T-cell (primary cell): ENCODE results near the gene FRMD1. TPM values are rescaled to one million over a fixed set of nuclear protein-coding genes. Genes with fewer than 3 reads are reported as not detected.

Source experiments
- ATAC-seq, 4 experiments: fragments of 200-7000 bp in 3 of 4; fragments of 150-1000 bp in 1 of 4; cut with Tn5 transposase; replicated peaks in 1 of 4; 1 replicate in 3 of 4; 2 replicates in 1 of 4; pipeline ENCODE4 v1.10.0; 2021; ENCODE audit warnings: moderate library complexity in 3 of 4, mild to moderate bottlenecking in 2 of 4, moderate number of reproducible peaks in 1 of 4
- CTCF ChIA-PET, 2 donors: fragments of 300-600 bp; sonication (Branson Sonifier 250); formaldehyde crosslinking; loops; one replicate each; lab custom pipeline; 2022; ENCODE audit warnings: antibody characterized with exemption in 2 of 2; lab: Charles Lee
- POLR2A ChIA-PET, 2 donors: fragments of 300-600 bp; sonication (Branson Sonifier 250); formaldehyde crosslinking; loops; one replicate each; lab custom pipeline; 2022; ENCODE audit warnings: antibody characterized with exemption in 2 of 2; lab: Charles Lee
- DNase-seq, 35 experiments: peaks; one replicate each; pipeline versions ENCODE4 v3.0.0 to v3.0.0-alpha.2; 2013 to 2023
- H3K27ac ChIP-seq: one replicate; pipeline ENCODE4 v1.5.1; 2013; ENCODE audit warnings: low read length
- H3K27me3 ChIP-seq, 2 experiments: replicated peaks in 1 of 2; 1 replicate in 1 of 2; 2 replicates in 1 of 2; pipeline versions ENCODE4 v1.6.1 to v1.7.0; 2013; ENCODE audit warnings: low read length in 1 of 2, mixed read lengths in 1 of 2; ENCODE audit not compliant: control insufficient read depth in 2 of 2, insufficient read depth in 2 of 2; ENCODE audit errors: extremely low read depth in 1 of 2
- H3K36me3 ChIP-seq, 2 donors: 1 replicate in 1 of 2; 2 replicates in 1 of 2; pipeline versions ENCODE4 v1.6.1 to v1.7.0; 2013; ENCODE audit warnings: low read length in 1 of 2; ENCODE audit not compliant: control insufficient read depth in 2 of 2, insufficient read depth in 1 of 2; ENCODE audit errors: extremely low read depth in 1 of 2
- H3K4me1 ChIP-seq, 2 experiments: 1 replicate in 1 of 2; 2 replicates in 1 of 2; pipeline versions ENCODE4 v1.6.1 to v1.7.0; 2013; ENCODE audit warnings: low read length in 2 of 2, mixed read lengths in 1 of 2; ENCODE audit not compliant: insufficient read depth in 2 of 2, control insufficient read depth in 1 of 2; ENCODE audit errors: extremely low read depth in 1 of 2
- H3K4me3 ChIP-seq, 2 donors: 1 replicate in 1 of 2; 2 replicates in 1 of 2; pipeline versions ENCODE4 v1.5.1 to v1.7.0; 2013; ENCODE audit warnings: mild to moderate bottlenecking in 2 of 2, low read length in 1 of 2, moderate library complexity in 1 of 2; ENCODE audit not compliant: control insufficient read depth in 1 of 2; ENCODE audit errors: extremely low read depth in 1 of 2
- H3K9me3 ChIP-seq: 2 replicates; pipeline ENCODE4 v1.7.0; 2013
- H3K27ac Mint-ChIP-seq, 2 donors: one replicate each; pipeline ENCODE4 v1.8.0; 2020 to 2021; ENCODE audit warnings: mild to moderate bottlenecking in 2 of 2, mixed read lengths in 2 of 2
- H3K27me3 Mint-ChIP-seq, 2 donors: one replicate each; pipeline ENCODE4 v1.8.0; 2021 to 2022; ENCODE audit warnings: mixed read lengths in 2 of 2
- H3K36me3 Mint-ChIP-seq: one replicate; pipeline ENCODE4 v1.8.0; 2021; ENCODE audit warnings: mixed read lengths
- H3K4me1 Mint-ChIP-seq, 3 donors: one replicate each; pipeline ENCODE4 v1.8.0; 2020 to 2022; ENCODE audit warnings: mixed read lengths in 3 of 3, mild to moderate bottlenecking in 1 of 3
- H3K4me3 Mint-ChIP-seq, 3 donors: one replicate each; pipeline ENCODE4 v1.8.0; 2020 to 2022; ENCODE audit warnings: mild to moderate bottlenecking in 3 of 3, mixed read lengths in 3 of 3, moderate library complexity in 3 of 3
- H3K9me3 Mint-ChIP-seq, 3 donors: one replicate each; pipeline ENCODE4 v1.8.0; 2020 to 2022; ENCODE audit warnings: mixed read lengths in 3 of 3
- WGBS: methylation state at CpG from one replicate; pipeline ENCODE4 v1.1.5; 2013; ENCODE audit warnings: missing lambda C conversion rate; ENCODE audit not compliant: insufficient coverage; 5-methylcytosine and 5-hydroxymethylcytosine counted together
- total RNA-seq, 35 experiments: library from RNA in 6 of 35; stranded (reverse) in 6 of 35; fragments of 120-200 nt in 1 of 35; gene quantifications; one replicate each; pipeline versions ENCODE4 v1.2.1 to v1.2.4 and lab custom pipeline; 2013 to 2026

The FRMD1 gene
- total RNA-seq, 5 donors from 2014 or later (not counting 1 experiment from before 2014, with no cell fraction given), result not detected

DNA sequence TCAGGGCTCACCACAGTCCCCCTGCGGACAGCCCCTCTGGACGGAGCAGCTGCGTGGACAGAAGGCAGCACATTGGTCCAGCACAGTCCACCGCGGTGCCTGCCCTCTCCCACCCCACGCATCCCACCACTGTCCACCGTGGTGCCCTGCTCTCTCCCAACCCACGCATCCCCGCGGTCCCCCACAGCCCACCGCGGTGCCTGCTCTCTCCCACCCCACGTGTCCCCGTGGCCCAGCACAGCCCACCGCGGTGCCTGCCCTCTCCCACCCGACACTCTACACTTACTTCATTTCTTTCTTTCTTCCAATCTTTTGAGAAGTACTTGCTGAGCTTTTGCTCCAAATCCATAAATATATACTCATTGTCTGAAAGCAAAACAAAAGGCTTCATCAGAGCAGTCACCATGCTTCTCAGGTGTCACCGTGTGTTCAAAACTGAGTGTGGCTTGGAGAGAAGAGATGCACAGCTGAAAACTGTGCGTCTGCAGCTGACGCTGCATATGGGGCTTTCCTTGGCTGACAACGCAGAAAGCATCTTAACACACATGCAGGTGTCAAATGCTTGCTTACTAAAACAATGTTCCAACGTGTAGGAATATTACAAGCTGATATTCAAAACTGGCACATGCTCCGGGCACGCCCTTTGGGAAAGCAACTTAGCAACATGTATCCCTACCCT is 11.8 kb downstream of the FRMD1 start:
- ChIA-PET CTCF (interaction anchor here in 1 of 2 donors (0.6 kb wide), 1 partner anchor 87 kb away, joined by 3 read pairs; no protein-coding TSS in a partner anchor), POLR2A (no interaction called here)
- Histone ChIP-seq H3K27me3 (peaks cover 0 to 13% of the 10 kb centered on the region in 2 experiments), H3K4me1 (no peaks in the 10 kb centered on the region), H3K36me3 (no peaks in the 10 kb centered on the region), H3K9me3 (no peaks in the 10 kb centered on the region), H3K4me3 (no peak overlapping the region), H3K27ac (no peak overlapping the region)
- ATAC-seq (no peak), DNase-seq (no peak)
- no peaks in the 10 kb centered on the region for H3K36me3 Mint-ChIP-seq
- 91% methylated on average over 20 of the region's 24 CpGs for WGBS
- H3K4me1 Mint-ChIP-seq, result no peaks in the 10 kb centered on the region
- no peak overlapping the region for H3K27ac Mint-ChIP-seq
- H3K27me3 Mint-ChIP-seq, result peaks cover 4 to 7% of the 10 kb centered on the region in 2 donors
- H3K9me3 Mint-ChIP-seq, result no peaks in the 10 kb centered on the region
- H3K4me3 Mint-ChIP-seq, result no peak overlapping the region

DNA sequence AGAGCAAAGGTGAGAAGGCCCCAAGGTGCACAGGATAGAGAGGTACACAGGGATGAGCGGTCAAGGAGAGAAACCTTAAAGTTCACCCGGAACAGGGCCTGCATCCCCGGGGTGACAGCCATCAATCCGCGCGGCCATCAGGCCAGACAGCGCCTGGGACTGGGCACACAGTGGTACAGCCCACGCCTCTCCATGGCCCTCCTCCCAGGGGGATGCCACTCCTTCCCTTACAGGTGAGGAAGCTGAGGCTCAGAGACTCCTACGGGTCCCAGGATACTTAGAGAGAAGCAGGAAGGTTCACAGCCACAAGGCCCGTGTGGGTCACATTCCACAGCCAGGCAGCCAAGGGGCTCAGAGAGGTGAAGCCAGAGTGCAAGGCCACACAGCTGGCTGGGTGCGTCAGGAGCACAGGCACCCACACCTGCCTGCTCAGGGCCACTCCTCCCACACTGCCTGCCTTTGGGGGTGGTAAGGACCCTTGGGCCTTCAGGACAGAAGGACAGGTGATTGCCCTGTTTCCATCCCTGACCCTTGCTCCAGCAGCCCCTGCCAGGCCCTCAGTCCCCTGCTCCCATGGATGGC is 14.7 kb downstream of the FRMD1 start:
- Histone ChIP-seq H3K4me3 (no peak overlapping the region), H3K9me3 (no peaks in the 10 kb centered on the region), H3K27ac (no peak overlapping the region), H3K27me3 (peaks cover 0 to 6% of the 10 kb centered on the region in 2 experiments), H3K4me1 (no peaks in the 10 kb centered on the region), H3K36me3 (no peaks in the 10 kb centered on the region)
- Mint-ChIP-seq H3K27me3 (no peaks in the 10 kb centered on the region), H3K27ac (no peak overlapping the region), H3K4me3 (no peak overlapping the region), H3K4me1 (no peaks in the 10 kb centered on the region), H3K9me3 (no peaks in the 10 kb centered on the region), H3K36me3 (no peaks in the 10 kb centered on the region)
- DNase-seq, result no peak
- 81% methylated on average over 9 of the region's 11 CpGs for WGBS
- ChIA-PET CTCF (no interaction called here), POLR2A (no interaction called here)
- ATAC-seq, result no peak

DNA sequence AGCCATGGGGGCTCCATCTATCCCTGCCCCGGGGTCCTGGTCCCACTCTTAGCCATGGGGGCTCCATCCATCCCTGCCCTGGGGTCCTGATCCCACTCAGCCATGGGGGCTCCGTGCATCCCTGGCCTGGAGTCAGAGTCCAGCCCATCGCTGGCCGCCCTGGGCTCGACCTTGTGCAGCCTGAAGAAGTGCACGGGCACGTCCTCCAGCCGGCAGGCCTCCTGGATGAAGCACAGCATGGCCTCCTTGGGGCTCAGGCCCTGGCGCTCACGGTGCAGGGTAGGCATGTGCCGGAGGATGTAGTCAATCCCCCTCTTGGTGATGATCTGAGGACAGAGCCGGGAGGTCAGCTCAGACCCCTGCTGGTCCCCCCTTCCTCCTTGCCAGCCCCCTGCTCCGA is 15.6 kb downstream of the FRMD1 start:
- DNase-seq, result no peak

DNA sequence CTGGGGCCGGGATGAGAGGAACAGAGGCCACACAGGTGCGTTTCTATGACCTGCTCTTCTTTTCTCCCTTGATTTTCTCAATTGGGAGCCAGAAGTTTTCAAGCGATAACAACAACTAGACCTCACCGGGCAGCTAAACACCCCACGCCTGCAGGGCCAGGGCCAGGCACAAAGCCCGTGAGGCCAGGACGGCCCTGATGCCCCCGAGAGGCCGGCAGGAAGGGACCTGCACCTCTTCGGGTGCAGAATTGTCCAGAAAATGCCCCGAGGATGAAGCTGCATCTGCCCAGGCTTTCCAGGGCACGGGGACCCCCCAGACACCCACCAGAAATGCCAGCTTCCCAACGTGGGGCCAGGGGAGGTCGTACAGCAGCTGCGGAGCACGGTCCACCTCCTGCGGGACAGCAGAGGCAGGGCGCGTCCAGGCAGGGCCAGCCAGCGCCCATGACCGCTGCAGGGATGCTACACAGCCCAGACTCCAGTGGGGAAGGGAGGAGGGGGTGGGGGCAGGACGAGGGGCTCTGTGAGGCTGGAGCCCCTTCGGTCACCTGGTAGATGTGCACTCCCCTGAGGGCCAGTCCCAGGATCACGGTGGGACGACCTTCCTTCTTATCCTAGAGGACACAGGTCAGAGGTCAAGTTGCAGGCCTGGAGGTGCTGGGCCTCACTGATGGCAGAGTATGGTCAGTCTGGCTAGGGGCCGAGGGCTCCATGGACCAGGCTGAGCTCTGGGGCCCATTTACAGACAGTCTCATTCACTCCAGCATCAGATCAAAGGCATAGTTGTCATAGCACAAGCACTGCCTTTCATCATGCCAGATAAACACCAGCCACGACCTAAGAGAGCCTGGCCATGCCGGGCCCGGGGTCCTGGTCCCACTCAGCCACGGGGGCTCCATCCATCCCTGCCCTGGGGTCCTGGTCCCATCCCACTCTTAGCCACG is 16.4 kb downstream of the FRMD1 start:
- no peaks in the 10 kb centered on the region for H3K36me3 Mint-ChIP-seq
- no peaks in the 10 kb centered on the region for H3K27me3 Mint-ChIP-seq
- H3K4me1 Mint-ChIP-seq, result no peaks in the 10 kb centered on the region
- no peak for DNase-seq
- no peaks in the 10 kb centered on the region for H3K4me1 ChIP-seq
- H3K27me3 ChIP-seq, result peaks cover 0 to 2% of the 10 kb centered on the region in 2 experiments
- POLR2A ChIA-PET, result no interaction called here
- no peak overlapping the region for H3K27ac ChIP-seq
- no peak overlapping the region for H3K27ac Mint-ChIP-seq
- H3K36me3 ChIP-seq, result no peaks in the 10 kb centered on the region
- CTCF ChIA-PET, result no interaction called here
- no peaks in the 10 kb centered on the region for H3K9me3 Mint-ChIP-seq
- no peaks in the 10 kb centered on the region for H3K9me3 ChIP-seq
- ATAC-seq, result no peak
- H3K4me3 ChIP-seq, result no peak overlapping the region
- no peak overlapping the region for H3K4me3 Mint-ChIP-seq
- WGBS, result 80% methylated on average over 22 of the region's 31 CpGs

More for the DNA sequence above, 15.6 kb downstream of the FRMD1 start:
- H3K27ac ChIP-seq, result no peak overlapping the region
- H3K4me3 ChIP-seq, result no peak overlapping the region
- CTCF ChIA-PET, result no interaction called here
- H3K9me3 ChIP-seq, result no peaks in the 10 kb centered on the region
- no peaks in the 10 kb centered on the region for H3K4me1 ChIP-seq
- Mint-ChIP-seq H3K27ac (no peak overlapping the region), H3K27me3 (no peaks in the 10 kb centered on the region), H3K4me1 (no peaks in the 10 kb centered on the region), H3K9me3 (no peaks in the 10 kb centered on the region), H3K36me3 (no peaks in the 10 kb centered on the region), H3K4me3 (no peak overlapping the region)
- ATAC-seq, result no peak
- peaks cover 0 to 2% of the 10 kb centered on the region in 2 experiments for H3K27me3 ChIP-seq
- WGBS, result 88% methylated on average over 13 of the region's 13 CpGs
- no peaks in the 10 kb centered on the region for H3K36me3 ChIP-seq
- POLR2A ChIA-PET, result no interaction called here

DNA sequence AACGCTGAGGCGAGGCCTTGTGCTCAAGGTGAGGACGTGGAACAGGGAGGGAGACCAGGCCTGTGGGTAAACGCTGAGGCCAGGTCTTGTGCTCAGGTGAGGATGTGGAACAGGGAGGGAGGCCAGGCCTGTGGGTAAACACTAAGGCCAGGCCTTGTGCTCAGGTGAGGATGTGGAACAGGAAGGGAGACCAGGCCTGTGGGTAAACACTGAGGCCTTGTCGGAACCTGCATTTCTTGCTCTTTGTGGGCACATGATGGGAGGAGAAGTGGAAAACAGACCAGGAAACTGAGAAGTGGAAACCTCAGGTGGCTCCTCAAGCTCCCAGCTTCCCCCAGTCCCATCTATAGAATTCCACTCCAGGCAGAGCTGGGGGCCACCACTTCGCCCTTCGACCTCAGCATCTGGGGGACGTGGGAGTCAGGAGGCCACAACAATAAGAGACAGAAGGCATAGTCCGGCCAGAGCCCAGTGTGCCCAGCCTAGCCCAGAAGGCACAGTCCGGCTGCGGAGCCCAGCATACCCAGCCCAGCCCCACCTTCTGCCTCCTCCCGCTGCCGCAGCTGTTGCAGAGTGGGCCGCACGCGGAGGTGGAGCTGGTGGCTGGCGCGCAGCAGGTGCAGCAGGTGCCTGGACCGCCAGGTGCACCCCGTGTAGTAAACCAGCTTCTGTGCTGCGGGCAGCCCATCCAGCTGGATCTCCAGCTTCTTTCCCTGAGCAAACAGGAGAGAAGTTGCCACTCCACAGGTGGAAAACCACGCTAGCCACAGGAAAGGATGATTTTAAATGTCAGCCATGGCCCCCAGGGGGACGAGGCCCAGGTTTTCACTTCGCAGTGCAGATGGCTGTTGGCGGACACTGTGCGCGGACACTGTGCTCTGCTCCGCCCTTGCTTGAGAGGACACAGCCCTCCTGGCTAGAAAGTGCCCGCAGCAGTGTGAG is 17.5 kb downstream of the FRMD1 start:
- no peaks in the 10 kb centered on the region for H3K9me3 ChIP-seq
- 82% methylated on average over 27 of the region's 29 CpGs for WGBS
- H3K4me1 Mint-ChIP-seq, result no peaks in the 10 kb centered on the region
- no peaks in the 10 kb centered on the region for H3K36me3 Mint-ChIP-seq
- ATAC-seq (no peak), DNase-seq (no peak)
- H3K27ac ChIP-seq, result no peak overlapping the region
- no peaks in the 10 kb centered on the region for H3K27me3 Mint-ChIP-seq
- no peak overlapping the region for H3K27ac Mint-ChIP-seq
- no peak overlapping the region for H3K4me3 ChIP-seq
- no peaks in the 10 kb centered on the region for H3K36me3 ChIP-seq
- ChIA-PET POLR2A (no interaction called here), CTCF (no interaction called here)
- H3K4me3 Mint-ChIP-seq, result no peak overlapping the region
- no peaks in the 10 kb centered on the region for H3K4me1 ChIP-seq
- no peaks in the 10 kb centered on the region for H3K9me3 Mint-ChIP-seq
- H3K27me3 ChIP-seq, result peaks cover 0 to 2% of the 10 kb centered on the region in 2 experiments

DNA sequence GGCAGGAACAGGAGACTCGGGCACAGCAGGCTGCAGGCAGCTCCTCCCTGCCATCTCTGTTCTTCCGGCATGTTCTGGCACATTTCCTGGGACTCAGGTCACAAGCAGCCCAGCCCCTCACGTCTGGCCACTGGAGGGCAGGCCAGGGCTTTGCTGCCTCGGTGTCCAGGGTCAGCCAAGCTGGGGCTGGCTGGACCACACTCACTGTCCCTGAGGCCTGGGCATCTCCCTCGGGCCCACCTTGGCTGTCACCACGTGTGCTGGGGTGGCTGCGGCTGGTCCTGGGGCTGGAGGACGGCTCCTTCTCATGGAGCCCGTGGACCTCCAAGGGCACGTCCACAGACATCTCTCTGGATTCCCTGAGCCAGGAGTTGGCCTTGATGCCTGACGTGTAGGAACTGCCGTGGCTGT is 18.5 kb downstream of the FRMD1 start:
- 71% methylated on average over 12 of the region's 12 CpGs for WGBS
- H3K4me1 Mint-ChIP-seq, result no peaks in the 10 kb centered on the region
- H3K27ac ChIP-seq, result no peak overlapping the region
- no peak overlapping the region for H3K4me3 Mint-ChIP-seq
- H3K36me3 ChIP-seq, result no peaks in the 10 kb centered on the region
- ChIA-PET POLR2A (no interaction called here), CTCF (no interaction called here)
- no peak for DNase-seq
- H3K27me3 ChIP-seq, result peaks cover 0 to 2% of the 10 kb centered on the region in 2 experiments
- H3K9me3 ChIP-seq, result no peaks in the 10 kb centered on the region
- ATAC-seq, result no peak
- H3K4me1 ChIP-seq, result no peaks in the 10 kb centered on the region
- no peak overlapping the region for H3K4me3 ChIP-seq
- H3K27ac Mint-ChIP-seq, result no peak overlapping the region
- no peaks in the 10 kb centered on the region for H3K27me3 Mint-ChIP-seq
- no peaks in the 10 kb centered on the region for H3K9me3 Mint-ChIP-seq
- H3K36me3 Mint-ChIP-seq, result no peaks in the 10 kb centered on the region
